ENCODE data around the gene CATSPERZ. TPM values are rescaled to one million over a fixed set of nuclear protein-coding genes. Genes with fewer than 3 reads are reported as not detected.

CATSPERZ gene
- total and polyA plus RNA-seq, 2 donors (not counting 3 experiments of a cell fraction or from before 2014, with no cell fraction given), result 0.11 TPM; not detected in 1

DNA sequence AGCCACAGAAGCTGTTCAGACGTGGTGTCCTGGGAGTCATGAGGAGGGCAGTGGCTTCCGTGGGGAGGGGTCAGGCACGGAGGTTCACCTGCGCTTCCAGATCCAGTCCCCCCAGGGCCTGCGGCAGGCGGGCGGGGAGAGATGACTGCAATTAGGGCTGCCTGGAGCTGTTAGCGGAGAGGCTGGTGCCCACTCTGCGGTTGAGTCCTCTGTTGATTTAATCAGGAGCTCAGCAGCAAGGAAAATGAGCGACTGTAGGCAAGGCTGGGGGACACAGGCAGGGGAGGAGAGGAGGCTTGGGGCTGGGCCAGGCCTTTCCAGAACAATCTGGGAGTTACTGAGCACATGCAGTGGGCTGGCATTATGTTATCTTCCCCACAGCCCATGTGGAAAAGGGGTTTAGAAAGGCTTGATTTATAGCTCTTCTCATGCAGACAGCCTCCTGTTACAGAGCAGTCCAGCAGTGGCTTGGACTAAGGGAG, 35.7 kb upstream of the CATSPERZ start:
- Histone ChIP-seq H2AFZ (ENCODE audit: low read depth, low read length) (no peak overlapping the region), H3K36me3 (ENCODE audit: control insufficient read depth in 2 of 2, extremely low read depth in 1 of 2, insufficient read depth in 2 of 2, low read length in 2 of 2) (peaks cover 10 to 27% of the 10 kb centered on the region in 2 experiments), H3K4me3 (replicated peaks in 1 of 3; ENCODE audit: insufficient read depth in 1 of 3, low read depth in 1 of 3, low read length in 3 of 3) (no peak overlapping the region), H3K27me3 (ENCODE audit: control insufficient read depth in 2 of 2, insufficient read depth in 2 of 2, low read length in 2 of 2) (no peaks in the 10 kb centered on the region), H3K9ac (replicated peaks; ENCODE audit: extremely low read depth, insufficient read depth, low read length) (no peak overlapping the region), H3K9me3 (replicated peaks; ENCODE audit: control insufficient read depth, insufficient read depth, low read length) (no peaks in the 10 kb centered on the region), H3K27ac (ENCODE audit: insufficient read depth, low read depth, low read length) (no peak overlapping the region), H3K4me2 (ENCODE audit: insufficient read depth, low read length) (no peak overlapping the region), H3K79me2 (ENCODE audit: control insufficient read depth, insufficient read depth, low read length) (no peaks in the 10 kb centered on the region), H3K4me1 (ENCODE audit: control insufficient read depth, extremely low read depth, insufficient read depth, low read length) (peaks cover 46% of the 10 kb centered on the region), H4K20me1 (replicated peaks; ENCODE audit: control insufficient read depth, extremely low read depth, insufficient read depth, low read length) (no peaks in the 10 kb centered on the region), H3K9me1 (replicated peaks; ENCODE audit: control insufficient read depth, extremely low read depth, insufficient read depth, low read length) (no peaks in the 10 kb centered on the region)
- CTCF ChIA-PET, result interaction anchor here (0.9 to 2.7 kb wide), 5 partner anchors 13 to 91 kb away, joined by 3 to 24 read pairs (median 5); partner anchors contain the start of genes CATSPERZ and PLCB3
- POLR2A ChIA-PET, result no interaction called here
- no peak for DNase-seq (ENCODE audit: low read depth, low spot score)
- no TSS peak for BruUV-seq (replicated peaks)
- no peak for TF ChIP-seq FOS (IDR thresholded peaks at IDR 0.05; ENCODE audit: borderline replicate concordance, insufficient read depth, low read length)
- TF ChIP-seq, protein P1, sequence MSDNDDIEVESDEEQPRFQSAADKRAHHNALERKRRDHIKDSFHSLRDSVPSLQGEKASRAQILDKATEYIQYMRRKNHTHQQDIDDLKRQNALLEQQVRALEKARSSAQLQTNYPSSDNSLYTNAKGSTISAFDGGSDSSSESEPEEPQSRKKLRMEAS (IDR thresholded peaks at IDR 0.05; ENCODE audit: insufficient read depth, insufficient read length), result no peak
- no peak for FAIRE-seq
- dilution Hi-C loops (cut with MboI; ENCODE audit: extremely low pct_ligation_motif_present, low sequenced_read_pairs), result no loop called here
- intact Hi-C loops (cut with micrococcal nuclease), result no loop called here

DNA sequence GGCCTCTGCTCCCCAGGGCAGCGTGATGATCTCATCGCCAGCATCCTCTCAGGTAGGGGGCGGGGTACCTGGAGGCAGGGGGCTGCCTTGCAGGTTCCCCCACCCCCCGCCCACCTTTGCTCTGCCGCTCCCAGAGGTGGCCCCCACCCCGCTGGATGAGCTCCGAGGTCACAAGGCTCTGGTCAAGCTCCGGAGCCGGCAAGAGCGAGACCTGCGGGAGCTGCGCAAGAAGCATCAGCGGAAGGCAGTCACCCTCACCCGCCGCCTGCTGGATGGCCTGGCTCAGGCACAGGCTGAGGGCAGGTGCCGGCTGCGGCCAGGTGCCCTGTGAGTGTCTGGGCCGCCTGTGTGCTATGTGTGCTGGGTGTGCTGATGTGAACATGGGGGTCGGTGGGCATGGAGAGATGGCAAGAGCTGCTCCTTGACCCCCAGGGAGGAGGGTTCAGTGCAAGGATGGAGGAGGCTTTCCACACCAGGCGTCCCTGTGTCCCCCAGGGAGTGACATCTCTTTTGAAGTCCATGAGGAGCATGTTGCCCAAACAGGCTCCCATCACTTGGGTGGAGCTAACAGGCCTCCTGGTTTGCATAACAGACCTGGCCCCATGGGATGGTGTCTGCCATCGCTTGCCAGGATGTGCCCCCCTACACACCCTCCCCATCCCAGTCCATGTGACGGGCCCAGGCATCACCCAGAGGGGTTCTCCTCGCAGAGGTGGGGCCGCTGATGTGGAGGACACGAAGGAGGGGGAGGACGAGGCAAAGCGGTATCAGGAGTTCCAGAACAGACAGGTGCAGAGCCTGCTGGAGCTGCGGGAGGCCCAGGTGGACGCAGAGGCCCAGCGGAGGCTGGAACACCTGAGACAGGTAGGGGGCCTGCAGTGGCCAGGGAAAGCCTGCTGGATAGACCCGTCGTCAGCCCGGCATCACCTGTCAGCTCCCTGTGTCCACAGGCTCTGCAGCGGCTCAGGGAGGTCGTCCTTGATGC, 34.7 kb upstream of the CATSPERZ start:
- Histone ChIP-seq H3K79me2 (ENCODE audit: control insufficient read depth, insufficient read depth, low read length) (no peaks in the 10 kb centered on the region), H3K9me1 (replicated peaks; ENCODE audit: control insufficient read depth, extremely low read depth, insufficient read depth, low read length) (no peaks in the 10 kb centered on the region), H3K27me3 (ENCODE audit: control insufficient read depth in 2 of 2, insufficient read depth in 2 of 2, low read length in 2 of 2) (no peaks in the 10 kb centered on the region), H3K4me2 (ENCODE audit: insufficient read depth, low read length) (no peak overlapping the region), H4K20me1 (replicated peaks; ENCODE audit: control insufficient read depth, extremely low read depth, insufficient read depth, low read length) (no peaks in the 10 kb centered on the region), H3K9ac (replicated peaks; ENCODE audit: extremely low read depth, insufficient read depth, low read length) (no peak overlapping the region), H2AFZ (ENCODE audit: low read depth, low read length) (no peak overlapping the region), H3K27ac (ENCODE audit: insufficient read depth, low read depth, low read length) (no peak overlapping the region), H3K9me3 (replicated peaks; ENCODE audit: control insufficient read depth, insufficient read depth, low read length) (no peaks in the 10 kb centered on the region), H3K4me3 (replicated peaks in 1 of 3; ENCODE audit: insufficient read depth in 1 of 3, low read depth in 1 of 3, low read length in 3 of 3) (no peak overlapping the region), H3K4me1 (ENCODE audit: control insufficient read depth, extremely low read depth, insufficient read depth, low read length) (peaks cover 49% of the 10 kb centered on the region), H3K36me3 (ENCODE audit: control insufficient read depth in 2 of 2, extremely low read depth in 1 of 2, insufficient read depth in 2 of 2, low read length in 2 of 2) (peaks cover 4 to 19% of the 10 kb centered on the region in 2 experiments)
- POLR2A ChIA-PET, result no interaction called here
- CTCF ChIA-PET, result interaction anchor here (0.9 to 4.8 kb wide), 6 partner anchors 14 to 90 kb away, joined by 3 to 57 read pairs (median 4); partner anchors contain the start of genes BAD, CATSPERZ and PLCB3
- DNase-seq (ENCODE audit: low read depth, low spot score) (no peak), FAIRE-seq (no peak)
- intact Hi-C loops (cut with micrococcal nuclease) (no loop called here), dilution Hi-C loops (cut with MboI; ENCODE audit: extremely low pct_ligation_motif_present, low sequenced_read_pairs) (no loop called here)
- no peak for TF ChIP-seq MYC (IDR thresholded peaks at IDR 0.05; ENCODE audit: low read depth, low read length)
- TF ChIP-seq FOS (IDR thresholded peaks at IDR 0.05; ENCODE audit: borderline replicate concordance, insufficient read depth, low read length), result no peak
- TF ChIP-seq POLR2A (IDR thresholded peaks at IDR 0.05; ENCODE audit: low read depth, low read length), result no peak
- TF ChIP-seq POLR2AphosphoS5 (IDR thresholded peaks at IDR 0.05; ENCODE audit: insufficient read depth, low read depth, low read length), result no peak
- TF ChIP-seq JUN (IDR thresholded peaks at IDR 0.05; ENCODE audit: borderline replicate concordance, insufficient read depth, insufficient read length, low read depth), result no peak
- no peak for TF ChIP-seq GATA2 (IDR thresholded peaks at IDR 0.05; ENCODE audit: insufficient read depth, insufficient read length, low read depth, low read length)
- TF ChIP-seq EZH2 (IDR thresholded peaks at IDR 0.05; ENCODE audit: borderline replicate concordance, low read depth, low read length, severe bottlenecking), result no peak
- TF ChIP-seq, protein P1 (IDR thresholded peaks at IDR 0.05; ENCODE audit: insufficient read depth, insufficient read length), result no peak
- TF ChIP-seq, protein P2, sequence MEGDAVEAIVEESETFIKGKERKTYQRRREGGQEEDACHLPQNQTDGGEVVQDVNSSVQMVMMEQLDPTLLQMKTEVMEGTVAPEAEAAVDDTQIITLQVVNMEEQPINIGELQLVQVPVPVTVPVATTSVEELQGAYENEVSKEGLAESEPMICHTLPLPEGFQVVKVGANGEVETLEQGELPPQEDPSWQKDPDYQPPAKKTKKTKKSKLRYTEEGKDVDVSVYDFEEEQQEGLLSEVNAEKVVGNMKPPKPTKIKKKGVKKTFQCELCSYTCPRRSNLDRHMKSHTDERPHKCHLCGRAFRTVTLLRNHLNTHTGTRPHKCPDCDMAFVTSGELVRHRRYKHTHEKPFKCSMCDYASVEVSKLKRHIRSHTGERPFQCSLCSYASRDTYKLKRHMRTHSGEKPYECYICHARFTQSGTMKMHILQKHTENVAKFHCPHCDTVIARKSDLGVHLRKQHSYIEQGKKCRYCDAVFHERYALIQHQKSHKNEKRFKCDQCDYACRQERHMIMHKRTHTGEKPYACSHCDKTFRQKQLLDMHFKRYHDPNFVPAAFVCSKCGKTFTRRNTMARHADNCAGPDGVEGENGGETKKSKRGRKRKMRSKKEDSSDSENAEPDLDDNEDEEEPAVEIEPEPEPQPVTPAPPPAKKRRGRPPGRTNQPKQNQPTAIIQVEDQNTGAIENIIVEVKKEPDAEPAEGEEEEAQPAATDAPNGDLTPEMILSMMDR (IDR thresholded peaks at IDR 0.05; ENCODE audit: extremely low read depth in 1 of 2, insufficient read depth in 1 of 2, low read depth in 1 of 2, low read length in 2 of 2), result no peak
- no TSS peak for BruUV-seq (replicated peaks)

Measured in endothelial cell of umbilical vein (primary cell).